HL-60 (cell line): ENCODE measurements around the gene CST6.

Experiments used
- GABPA ChIP-seq: IDR thresholded peaks from 2 replicates; pipeline ENCODE4 v1.6.1; 2012; ENCODE audit warnings: low read depth
- POLR2AphosphoS5 ChIP-seq: IDR thresholded peaks from 2 replicates; pipeline ENCODE4 v1.6.1; 2012; ENCODE audit warnings: low read depth
- SPI1 ChIP-seq: IDR thresholded peaks from 2 replicates; pipeline ENCODE4 v1.6.1; 2012; ENCODE audit warnings: low read depth, mild to moderate bottlenecking, borderline replicate concordance
- TF ChIP-seq, protein P1 (sequence below): IDR thresholded peaks from one replicate; pipeline ENCODE4 v1.5.1; 2011; ENCODE audit warnings: low read length, control low read depth, inconsistent platforms; ENCODE audit not compliant: insufficient read depth

DNA sequence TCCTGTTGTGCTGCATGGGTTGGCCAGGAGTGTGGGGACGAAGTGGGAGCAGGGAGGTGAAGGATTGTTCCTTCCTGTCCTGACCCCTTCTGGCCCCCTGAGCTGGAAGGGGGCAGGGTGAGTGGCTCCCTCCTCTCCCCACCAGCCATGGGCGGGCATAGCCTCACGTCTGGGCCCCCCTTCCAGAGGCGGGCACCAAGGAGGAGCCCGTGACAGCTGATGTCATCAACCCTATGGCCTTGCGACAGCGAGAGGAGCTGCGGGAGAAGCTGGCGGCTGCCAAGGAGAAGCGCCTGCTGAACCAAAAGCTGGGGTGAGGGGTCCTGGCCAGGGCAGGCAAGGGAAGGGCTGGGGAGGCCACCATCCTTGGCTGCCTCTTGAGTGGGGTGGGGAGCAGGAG, 46.9 kb upstream of the CST6 start:
- TF ChIP-seq, protein P1, sequence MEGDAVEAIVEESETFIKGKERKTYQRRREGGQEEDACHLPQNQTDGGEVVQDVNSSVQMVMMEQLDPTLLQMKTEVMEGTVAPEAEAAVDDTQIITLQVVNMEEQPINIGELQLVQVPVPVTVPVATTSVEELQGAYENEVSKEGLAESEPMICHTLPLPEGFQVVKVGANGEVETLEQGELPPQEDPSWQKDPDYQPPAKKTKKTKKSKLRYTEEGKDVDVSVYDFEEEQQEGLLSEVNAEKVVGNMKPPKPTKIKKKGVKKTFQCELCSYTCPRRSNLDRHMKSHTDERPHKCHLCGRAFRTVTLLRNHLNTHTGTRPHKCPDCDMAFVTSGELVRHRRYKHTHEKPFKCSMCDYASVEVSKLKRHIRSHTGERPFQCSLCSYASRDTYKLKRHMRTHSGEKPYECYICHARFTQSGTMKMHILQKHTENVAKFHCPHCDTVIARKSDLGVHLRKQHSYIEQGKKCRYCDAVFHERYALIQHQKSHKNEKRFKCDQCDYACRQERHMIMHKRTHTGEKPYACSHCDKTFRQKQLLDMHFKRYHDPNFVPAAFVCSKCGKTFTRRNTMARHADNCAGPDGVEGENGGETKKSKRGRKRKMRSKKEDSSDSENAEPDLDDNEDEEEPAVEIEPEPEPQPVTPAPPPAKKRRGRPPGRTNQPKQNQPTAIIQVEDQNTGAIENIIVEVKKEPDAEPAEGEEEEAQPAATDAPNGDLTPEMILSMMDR: no peak
- TF ChIP-seq GABPA (no peak), POLR2AphosphoS5 (no peak), SPI1 (no peak)
